HEK293T (cell line): Measurements from ENCODE around the gene ZNF239.

Experiments
- BHLHE40 ChIP-seq: fragments of 450-650 bp; IDR thresholded peaks from 2 replicates; pipeline ENCODE4 v1.6.1; 2016; ENCODE audit warnings: mild to moderate bottlenecking, moderate library complexity, borderline replicate concordance
- CTBP1 ChIP-seq: fragments of 450-650 bp; IDR thresholded peaks from 2 replicates; pipeline ENCODE4 v1.6.1; 2016; ENCODE audit warnings: borderline replicate concordance
- FOXA1 ChIP-seq: fragments of 450-650 bp; IDR thresholded peaks from 2 replicates; pipeline ENCODE4 v1.6.1; 2016; ENCODE audit warnings: mild to moderate bottlenecking
- FOXK2 ChIP-seq: fragments of 450-650 bp; IDR thresholded peaks from 2 replicates; pipeline ENCODE4 v1.6.1; 2016; ENCODE audit warnings: mild to moderate bottlenecking
- FOXM1 ChIP-seq: fragments of 450-650 bp; IDR thresholded peaks from 2 replicates; pipeline ENCODE4 v1.6.1; 2017; ENCODE audit warnings: mild to moderate bottlenecking, borderline replicate concordance
- HDGF ChIP-seq: fragments of 450-650 bp; IDR thresholded peaks from 2 replicates; pipeline ENCODE4 v1.6.1; 2017; ENCODE audit warnings: antibody characterized with exemption, borderline replicate concordance
- SP1 ChIP-seq: fragments of 450-650 bp; IDR thresholded peaks from 2 replicates; pipeline ENCODE4 v1.6.1; 2017
- ZNF384 ChIP-seq: fragments of 450-650 bp; IDR thresholded peaks from 2 replicates; pipeline ENCODE4 v1.6.1; 2016

DNA sequence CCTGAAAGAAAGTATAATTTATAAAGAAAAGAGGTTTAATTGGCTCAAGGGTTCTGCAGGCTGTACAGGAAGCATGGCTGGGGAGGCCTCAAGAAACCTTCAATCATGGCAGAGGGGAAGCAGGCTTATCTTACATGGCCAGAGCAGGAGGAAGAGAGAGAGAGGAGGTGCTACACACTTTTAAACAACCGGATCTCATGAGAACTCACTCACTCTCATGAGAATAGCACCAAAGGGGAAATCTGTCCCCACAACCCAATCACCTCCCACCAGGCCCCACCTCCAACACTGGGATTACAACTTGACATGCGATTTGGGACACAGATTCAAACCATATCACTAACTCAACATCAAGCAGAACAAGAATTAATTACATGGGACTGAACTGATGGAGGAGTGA is 24.9 kb upstream of the ZNF239 start:
- TF ChIP-seq BHLHE40 (no peak), ZNF384 (no peak), SP1 (no peak), HDGF (no peak), FOXA1 (no peak), FOXK2 (no peak), FOXM1 (no peak), CTBP1 (no peak)
